CD4-positive, alpha-beta T cell treated with Interleukin-10 for 1 hour (primary cell): ENCODE results near the gene MUC6.

Experiments
- DNase-seq: peaks from one replicate; pipeline ENCODE4 v3.0.0-alpha.2; 2020

The MUC6 gene

DNA sequence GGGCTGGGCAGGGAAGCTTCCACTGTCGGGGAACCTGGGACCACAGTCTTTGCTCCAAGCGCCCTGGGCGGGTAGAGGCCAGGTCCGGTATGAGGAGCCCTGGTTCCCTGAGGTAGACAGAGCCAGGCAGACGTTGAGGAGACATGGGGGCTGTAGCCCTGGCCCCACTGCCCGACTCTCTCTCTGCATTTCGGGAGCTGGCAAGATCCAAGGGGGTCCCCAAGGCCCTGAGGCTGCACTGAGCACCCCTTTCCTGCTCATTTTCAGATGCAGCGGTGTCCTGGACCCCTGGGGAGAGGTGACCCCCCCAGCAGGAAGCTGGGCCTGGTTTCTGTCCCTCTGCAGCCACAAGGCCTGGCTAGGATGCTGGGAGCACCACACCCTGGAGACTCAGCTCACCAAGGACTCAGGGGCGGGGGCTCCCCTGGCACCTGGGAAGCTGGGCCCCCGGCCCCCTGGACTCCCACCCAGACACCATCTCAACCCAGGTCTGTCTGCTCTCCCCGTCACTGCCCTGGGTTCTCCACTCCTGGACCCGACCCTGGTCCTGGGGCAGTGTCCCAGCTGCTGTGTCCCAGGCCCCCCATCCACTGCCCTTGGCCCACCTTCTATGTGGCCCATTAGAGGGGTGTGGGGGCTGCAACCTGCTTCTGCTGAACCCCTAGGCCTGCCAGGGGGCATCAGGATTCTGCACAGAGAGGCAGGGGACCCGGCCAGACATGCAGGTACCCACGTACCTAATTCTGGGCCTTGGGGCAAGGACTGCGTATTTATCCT lies 15.0 kb upstream of the MUC6 start:
- no peak for DNase-seq

DNA sequence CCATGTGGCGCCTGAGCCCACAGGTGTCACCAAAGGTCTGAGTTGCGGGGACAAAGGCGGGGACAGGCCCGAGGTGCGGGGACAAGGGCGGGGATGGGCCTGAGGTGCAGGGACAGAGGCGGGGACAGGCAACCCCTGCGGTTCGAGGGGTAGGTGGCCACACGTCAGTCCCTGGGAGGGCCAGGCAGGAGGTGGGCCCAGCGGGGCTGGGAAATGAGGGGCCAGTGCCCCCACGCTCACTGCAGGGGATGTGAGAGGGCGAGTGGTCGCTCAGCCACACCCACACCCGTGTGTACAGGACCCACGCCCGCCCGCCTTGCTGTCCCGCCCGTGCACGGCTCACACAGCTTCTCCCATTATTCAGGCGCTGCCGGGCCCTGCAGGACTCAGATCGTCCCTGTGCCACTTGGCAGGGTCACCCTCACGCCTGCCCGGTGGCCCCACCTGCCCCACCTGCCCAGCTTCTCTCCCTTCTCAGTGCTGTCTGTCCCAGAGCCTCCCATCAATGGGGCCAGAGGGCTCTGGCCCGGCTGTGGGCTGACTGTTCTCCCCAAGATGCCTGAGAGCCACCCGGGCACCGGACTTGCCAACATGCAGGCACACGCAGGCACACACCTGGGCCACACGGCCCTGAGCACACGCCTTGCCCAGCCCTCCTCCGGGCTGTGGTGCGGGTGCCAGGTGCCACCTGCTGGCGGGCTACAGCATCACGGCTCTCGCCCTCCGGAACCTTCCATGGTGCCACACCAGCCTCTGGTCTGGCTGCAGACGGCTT lies 14.2 kb upstream of the MUC6 start:
- DNase-seq, result peak; percentile 77

DNA sequence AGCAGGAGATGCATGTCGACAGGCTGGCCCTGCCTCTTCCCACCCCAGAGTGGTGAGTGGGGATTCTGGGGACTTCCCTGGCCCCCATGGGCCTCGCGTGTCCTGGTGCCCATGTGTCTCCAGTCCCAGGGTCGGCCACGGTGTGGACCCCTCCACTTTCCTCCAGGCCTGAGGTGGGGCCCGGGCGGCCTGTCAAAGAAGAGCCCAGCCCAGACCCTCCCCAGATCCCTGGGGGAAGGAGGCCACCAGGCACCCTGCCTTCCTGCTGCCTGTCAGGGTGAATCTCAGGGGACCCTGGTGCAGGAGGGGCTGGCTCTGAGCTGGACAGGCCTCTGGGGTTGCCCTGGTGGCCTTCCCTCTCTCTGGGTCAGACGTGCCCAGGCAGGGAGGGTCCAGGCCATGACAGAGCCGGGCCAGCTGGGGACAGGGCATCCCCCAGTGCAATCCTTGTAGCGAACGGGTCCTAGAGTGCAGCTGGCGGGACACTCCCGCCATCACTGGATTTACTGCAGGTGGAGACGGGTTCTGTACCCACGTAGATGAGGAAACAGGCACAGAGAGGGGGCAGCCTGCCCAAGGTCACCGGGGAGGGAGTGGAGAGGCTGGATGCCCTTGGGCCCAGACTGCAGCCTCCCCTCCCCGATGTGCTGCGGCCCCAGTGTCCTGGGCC lies 13.5 kb upstream of the MUC6 start:
- DNase-seq, result no peak

DNA sequence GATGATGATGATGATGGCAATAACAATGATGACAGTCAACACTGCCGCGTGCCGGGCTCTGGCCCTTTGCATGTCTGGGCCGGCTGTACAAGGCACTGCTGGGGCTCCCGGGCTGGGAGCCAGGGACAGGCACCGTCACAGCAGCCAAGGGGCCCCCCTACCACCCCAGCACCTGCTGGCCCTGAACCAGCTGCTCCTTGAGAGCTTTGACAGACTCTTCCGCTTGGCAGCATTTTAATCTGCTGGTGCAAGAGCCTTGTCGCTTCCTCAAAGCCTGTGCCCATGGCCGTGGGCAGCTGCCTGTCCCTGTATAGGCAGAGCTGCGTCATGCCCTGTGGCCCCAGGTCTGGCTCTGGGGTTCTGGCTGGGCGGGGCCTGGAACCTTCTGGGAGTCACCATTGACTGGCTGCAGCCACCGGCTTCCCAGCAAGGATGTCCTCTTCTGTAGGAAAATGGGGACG lies 12.9 kb upstream of the MUC6 start:
- DNase-seq, result no peak

DNA sequence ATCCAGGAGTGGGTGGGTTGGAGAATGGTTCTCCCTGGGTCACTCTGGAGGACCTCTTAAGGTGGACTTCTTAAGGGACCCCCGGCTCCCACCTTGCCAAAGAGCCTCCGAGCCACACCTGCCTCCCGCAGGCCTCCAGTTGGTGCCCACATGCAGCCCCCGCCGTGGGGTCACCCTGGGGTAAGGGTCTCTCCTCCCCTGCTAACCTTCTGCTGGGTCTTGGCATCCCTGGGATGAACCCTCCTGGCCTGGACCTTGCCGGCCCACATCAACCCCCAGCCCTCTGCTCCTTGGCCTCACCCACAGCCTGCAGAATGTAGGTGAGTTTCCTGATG lies 12.5 kb upstream of the MUC6 start:
- no peak for DNase-seq

DNA sequence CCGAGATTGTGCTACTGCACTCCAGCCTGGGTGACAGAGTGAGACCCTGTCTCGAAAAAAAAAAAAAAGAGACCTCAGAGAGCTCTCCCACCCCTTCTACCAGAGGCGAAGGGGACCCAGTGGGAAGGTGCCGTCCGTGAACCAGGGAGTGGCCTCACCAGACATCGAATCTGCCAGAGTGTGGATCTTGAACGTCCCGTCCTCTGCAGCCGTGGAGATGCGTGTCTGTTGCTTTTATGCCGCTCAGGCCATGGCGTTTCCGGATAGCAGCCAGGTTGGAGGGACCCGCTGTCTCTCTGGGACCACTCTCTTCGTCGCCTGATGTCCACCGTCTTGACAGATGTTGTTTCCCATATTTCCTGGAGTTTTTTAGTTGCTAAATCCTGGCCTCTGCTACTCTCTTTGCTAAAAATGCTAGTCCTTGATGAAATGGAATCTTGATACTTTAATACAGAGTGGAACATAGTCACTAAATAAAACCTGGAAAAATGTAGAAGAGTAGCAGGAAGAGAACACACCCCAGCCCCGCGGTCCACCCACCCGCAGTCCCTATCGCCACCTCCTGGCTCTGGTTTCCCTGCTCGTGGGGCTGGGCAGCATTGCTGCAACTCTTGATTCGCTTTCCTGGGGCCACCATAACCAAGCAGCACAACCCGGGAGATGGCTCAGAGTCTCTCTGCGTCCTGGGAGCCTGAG lies 12.0 kb upstream of the MUC6 start:
- no peak for DNase-seq

DNA sequence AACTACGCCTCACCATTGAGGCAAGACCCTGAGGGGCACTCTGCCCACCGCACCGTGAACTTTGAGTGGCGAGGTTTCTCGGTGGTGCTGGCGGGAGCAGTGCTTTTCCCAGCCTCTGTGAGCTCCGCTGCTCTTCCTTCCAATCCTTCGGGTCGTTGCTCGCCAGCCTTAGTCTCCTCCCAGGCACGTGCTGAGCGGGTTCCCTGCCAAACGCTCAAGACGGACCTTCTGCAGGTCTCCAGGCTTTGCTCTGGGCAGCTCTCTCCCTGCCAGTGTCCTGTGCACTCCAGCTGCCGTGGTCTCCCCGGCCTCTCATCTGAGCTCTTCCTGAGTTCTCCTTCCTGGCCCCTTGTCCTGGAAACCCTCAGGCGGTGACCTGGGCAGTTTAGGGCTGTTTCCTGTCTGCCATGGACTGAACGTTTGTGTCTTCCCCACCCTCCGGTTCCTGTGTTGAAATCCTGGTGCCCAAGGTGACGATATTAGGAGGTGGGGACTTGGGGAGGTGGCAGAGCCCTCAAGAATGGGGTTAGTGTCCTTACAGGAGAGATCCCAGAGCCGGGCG lies 11.2 kb upstream of the MUC6 start:
- no peak for DNase-seq

DNA sequence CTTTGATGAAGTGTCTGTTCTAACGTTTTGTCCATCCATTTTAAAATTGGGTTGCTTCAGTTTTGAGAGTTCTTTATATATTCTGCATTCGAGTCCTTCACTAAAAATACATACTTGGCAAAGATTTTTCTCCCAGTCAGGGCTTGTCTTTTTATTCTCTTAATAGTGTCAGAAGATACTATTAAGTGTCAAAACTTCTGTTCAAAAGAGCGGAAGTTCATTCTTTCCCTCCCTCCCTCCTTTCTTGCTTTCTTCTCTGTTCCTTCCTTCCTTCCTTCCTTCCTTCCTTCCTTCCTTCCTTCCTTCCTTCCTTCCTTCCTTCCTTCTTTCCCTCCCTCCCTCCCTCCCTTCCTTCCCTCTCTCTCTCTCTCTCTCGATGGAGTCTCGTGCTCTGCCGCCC lies 7.6 kb upstream of the MUC6 start:
- DNase-seq, result no peak

DNA sequence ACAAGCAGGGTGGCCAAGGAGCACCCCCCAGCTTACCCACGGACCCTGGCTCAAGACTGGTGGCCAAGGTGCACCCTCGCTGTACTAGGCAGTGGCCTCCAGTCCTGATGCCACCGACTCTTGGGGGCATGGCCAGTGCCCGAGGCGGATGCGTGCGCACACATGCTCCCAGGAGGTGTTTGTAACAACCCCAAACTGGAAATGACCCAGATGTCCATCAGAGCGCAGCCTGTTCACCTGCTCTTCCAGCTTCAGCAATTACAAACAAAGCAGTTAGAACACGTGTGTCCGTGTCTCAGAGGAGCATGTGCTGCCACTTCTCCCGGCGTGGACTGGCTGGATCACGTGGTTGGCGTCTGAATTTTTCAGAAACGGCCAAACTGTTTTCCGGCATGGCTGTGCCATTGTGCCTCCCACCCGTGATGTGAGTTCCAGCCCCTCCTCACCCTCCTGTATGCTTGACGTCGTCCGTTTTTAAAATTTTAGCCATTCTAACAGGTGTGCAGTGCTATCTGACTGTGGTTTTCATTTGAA lies 7.1 kb upstream of the MUC6 start:
- no peak for DNase-seq

DNA sequence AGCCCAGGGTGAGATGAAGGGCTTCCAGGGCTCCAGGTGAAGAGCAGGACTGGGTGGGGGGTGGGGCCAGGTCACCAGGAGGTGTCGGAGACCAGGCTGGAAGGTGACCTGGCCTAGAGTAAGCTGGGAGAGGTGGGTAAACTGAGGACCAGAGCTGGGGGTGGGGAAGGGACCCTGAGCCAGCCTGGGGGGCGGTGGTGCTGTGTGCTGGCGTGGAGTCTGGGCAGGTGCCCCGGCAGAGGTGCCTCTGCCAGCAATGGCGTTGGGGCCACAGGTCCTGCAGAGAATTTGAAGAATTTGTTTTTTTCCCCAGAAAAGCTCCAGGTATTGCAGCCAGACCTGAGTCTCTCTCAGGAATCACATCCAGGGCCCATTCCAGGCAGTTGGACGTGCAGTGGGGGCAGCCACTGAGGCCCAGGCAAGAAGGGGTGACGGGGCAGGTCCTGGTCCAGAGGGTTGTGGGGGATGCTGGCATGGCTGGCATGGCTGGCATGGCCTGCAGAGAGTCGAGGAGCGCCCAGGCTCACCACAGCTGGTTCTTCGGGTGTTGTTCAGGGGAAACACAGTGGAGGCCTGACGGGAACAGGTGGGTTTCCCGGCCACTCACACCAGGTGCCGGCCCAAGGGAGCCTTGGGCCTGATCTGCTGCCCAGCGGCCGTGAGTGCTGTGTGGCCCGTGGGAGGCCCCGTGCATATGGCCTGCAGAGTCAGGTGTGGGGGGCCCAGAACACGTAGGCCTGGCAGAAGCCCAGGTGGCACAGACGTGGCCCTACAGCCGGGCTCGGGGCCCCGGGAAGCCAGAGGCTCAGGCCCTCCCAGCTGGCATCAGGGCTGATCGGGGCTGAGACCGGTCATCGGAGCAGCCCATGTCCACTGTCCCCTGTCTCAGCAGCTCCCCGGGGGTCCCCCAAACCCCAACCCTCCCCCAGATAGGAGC lies 6.4 kb upstream of the MUC6 start:
- DNase-seq, result no peak

DNA sequence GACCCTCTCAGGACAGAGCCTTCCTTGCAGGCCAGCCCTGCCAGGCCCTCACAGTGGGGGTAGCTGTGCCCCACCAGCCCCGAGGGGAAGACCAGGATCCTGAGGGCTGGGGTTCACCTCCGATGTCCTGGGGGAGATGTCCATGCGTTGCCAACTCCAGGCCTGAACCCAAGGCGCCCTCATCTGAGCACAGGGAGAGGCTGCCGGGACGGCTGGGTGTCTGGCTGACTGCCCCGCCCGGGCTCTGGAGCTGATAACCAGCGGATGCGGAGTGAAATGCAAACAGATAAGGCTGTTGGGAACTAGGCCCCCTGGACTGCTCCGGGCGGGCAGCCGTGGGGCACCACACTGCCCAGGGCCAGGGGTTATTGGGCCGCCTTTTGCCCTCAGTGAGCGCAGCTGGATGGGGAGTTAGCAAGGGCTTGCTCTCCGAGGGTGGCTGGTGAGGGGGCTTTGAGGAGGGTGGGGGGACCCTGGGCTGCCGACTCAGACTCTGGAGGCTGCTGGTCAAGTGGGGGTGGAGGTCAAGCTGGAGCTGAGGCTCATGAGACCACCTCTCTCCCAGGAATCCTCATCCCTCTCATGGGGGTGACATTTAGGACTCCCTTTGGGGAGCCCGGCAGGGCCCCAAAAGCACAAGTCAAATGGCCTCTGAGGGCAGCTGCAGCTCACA lies 5.6 kb upstream of the MUC6 start:
- DNase-seq, result no peak

DNA sequence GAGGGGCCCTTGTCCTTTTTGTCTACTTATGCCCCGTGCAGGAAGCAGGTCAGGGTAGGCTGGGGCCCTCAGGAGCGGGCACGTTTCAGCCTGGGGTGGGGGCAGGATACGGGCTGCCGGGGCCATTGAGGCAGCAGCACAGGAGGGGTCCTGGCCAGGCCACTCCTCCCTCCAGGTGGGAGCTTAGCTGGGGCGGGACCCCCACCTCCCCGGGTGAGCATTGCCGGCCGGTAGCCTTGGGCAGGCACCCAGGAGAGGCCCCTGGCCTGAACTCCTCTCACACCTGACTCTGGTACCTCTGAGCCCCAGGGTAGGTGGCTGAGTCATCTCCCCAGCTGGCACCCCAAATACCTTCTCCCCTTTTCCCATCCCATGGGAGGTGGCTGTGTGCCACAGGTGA lies 5.0 kb upstream of the MUC6 start:
- no peak for DNase-seq

DNA sequence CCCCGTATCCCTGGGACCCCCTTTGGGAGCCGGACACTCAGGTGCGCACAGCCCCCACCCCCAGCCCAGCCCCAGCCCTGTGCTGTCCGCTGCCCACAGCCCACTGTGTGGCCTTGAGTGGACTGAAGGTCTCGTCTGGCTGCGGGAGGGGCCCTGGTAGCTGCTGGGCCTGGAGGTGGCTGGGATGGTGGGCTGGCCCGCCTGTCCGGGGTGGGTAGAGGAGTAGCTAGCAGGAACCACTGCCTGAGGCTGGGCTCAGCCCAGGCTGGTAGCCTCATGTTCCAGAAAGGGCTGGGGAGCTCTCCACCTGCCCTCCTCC lies 4.6 kb upstream of the MUC6 start:
- DNase-seq, result no peak

DNA sequence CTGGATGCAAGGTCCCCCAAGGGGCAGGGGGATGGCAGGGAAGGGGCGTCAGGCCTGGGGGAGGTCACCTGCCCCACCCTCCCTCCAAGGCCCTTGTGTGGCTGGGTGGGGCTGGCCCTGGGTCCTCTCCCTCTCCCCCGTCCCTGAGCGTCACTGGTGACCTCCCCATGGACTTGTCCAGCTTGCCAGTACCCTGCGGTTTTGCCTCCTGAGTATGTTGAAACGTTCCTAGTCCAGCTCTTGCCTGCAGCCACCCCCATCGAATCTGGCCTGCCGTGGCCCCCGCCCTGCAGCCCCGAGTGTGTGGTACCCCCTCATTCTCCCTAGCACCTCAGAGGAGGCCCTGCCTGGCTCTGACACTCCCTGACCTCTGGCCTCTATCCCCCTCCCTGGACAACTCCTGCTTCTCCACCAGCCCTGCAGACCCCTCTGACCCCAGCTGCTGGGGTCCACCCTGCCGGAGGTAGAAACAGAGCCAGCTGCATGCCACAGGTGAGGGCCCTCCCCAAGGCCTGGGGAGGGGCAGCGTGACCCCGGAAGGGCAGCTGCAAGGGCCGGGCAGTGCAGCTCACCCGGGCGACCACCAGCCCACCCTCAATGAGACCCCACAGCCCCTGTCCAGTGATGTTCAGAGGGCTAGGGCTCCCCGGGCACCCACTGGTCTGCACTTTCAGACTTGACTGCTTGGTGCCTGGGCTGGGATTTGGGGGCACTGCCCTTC lies 4.1 kb upstream of the MUC6 start:
- no peak for DNase-seq

DNA sequence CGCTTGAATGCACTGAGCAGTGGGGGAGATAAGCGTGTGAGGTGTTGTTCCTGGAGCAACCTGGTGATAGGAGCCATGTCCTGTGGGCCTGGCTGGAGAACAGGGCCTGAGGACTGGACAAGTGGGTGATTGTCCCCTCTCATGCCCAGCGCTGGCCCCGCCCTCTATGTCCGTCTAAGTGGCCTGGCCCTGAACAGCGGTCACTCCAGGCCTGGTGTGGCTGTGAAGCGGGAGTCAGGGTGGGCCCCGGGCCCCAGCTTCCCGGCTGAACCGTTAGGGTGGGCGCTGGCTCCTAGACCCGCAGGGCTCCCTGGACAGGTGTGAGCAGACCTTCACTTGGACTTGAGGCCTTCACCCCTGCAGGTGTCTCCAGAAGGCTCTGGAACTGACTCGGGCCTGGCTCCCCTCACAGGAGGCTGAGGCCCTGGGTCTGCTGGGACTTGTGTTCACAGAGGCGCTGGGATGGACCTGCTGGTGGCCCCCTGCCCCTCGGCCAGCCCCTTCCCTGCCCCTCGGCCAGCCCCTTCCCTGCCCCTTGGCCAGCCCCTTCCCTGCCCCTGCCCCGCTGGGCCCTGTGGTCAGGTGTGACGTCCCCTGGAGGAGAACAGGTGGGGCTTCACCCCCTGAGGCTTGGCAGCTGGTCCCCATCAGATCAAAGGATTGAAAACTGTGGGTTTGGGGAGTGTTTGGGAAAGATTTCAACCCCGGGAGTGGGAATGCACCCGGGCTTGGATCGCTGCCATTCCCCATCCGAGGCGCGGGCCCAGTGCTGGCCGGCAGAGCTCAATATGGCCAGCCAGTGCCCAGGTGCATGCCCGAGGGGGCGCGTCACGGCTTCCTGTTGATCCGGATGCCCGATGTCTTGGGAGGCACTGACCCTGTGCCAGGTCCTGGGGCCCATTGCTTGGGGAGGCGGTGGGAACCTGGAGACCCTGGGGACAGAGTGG lies 3.2 kb upstream of the MUC6 start:
- no peak for DNase-seq

DNA sequence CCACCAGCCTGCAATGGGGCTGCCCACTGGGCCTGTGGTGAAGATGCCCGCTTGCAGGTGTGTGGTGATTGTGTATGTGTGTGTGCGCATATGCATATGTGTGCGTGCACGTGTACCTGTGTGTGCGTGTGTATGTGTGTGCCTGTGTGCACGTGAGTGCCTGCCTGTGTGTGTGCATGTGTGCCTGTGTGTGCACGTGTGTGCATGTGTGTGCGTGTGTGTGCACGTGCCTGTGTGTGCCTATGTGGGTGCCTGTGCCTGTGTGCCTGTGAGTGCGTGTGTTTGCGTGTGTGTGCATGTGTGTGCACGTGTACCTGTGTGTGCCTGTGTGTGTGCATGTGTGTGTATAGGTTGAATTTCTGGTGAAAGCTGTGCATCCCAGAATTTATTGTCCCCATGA lies 2.4 kb upstream of the MUC6 start:
- no peak for DNase-seq

DNA sequence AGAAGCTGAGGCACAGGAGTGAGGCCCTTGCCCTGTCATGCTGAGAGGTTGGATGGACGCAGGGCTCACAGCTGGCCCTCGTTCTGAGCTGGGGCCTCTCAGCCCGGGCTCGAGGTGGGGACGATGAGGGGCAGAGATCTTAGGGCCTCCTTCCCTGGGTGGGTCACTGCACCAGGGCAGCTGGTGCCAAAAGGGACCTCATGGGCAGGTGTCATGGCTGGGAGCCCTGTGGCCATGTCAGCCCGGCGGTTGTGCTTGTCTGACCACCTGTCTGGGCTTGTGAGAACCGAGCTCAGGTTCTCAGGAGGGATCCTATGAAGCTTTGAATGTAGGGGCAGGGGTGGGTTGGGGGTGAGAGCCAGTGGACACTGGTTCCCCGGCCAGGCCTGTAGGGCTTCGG lies 1.8 kb upstream of the MUC6 start:
- no peak for DNase-seq

DNA sequence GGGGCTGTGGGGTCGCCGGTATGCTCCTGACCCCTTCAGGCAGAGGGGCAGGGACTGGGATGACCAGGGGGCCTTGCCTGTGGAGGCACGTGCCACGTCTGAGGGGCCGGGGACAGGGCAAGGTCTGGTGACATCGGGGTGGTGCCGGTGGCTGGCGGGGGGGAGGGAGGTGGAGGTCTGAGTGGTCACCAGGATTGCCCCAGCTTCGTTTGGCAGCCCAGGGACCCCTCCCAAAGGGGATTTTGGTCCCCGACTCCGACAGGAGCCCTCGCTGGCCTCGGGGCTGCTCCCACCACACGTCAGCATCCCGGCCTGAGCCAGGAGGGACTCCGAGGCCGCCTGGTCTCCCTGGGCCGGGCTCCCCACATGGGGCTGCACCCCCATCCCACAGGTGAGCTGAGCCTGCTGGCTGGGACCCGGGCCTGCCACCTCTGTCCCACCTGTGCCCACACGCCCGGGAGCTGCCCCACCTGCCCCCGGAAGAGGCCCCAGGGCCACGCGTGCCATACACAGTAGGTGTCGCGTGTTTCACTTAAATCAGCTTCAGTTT lies 1.1 kb upstream of the MUC6 start:
- no peak for DNase-seq

DNA sequence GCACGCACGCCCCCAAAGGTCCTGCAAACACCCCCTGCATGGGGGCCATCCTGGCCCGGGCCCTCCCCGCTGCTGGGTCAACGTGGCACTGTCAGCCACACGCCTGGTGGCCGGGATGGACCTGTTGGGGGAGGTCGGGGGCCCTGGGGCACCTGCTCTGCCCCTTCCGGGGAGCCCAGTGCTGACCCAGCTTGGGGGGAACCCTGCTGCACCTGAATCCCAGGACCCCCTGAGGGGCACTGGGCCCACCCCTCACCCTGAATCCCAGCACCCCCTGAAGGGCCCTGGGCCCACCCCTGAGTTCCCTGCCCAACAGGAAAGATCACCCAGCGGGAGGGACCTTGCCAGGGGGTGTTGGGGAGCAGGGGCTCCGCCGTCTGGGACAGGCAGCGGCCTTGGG lies 413 bp upstream of the MUC6 start:
- no peak for DNase-seq
